IPS DF 19.7 (cell line): ENCODE data around the gene DBN1.

ENCODE experiments used
- DNase-seq: peaks from one replicate; pipeline ENCODE4 v3.0.0-alpha.2; 2013; ENCODE audit warnings: low read depth, low spot score

DBN1 gene

GRCh38 chr5:177443144-177443983 lies 30.1 kb downstream of the DBN1 start:
- DNase-seq, result no peak

- no peak for DNase-seq
Measured at GRCh38 chr5:177442066-177442826, 31.2 kb downstream of the DBN1 start.

GRCh38 chr5:177440990-177441780 lies 32.2 kb downstream of the DBN1 start:
- no peak for DNase-seq

GRCh38 chr5:177440211-177440989 lies 33.0 kb downstream of the DBN1 start:
- DNase-seq, result no peak

- DNase-seq, result no peak
Measured at GRCh38 chr5:177439518-177440053, 33.8 kb downstream of the DBN1 start.

GRCh38 chr5:177438468-177438867 lies 35.0 kb downstream of the DBN1 start:
- DNase-seq, result no peak

- DNase-seq, result no peak
Measured at GRCh38 chr5:177437623-177438022, 35.8 kb downstream of the DBN1 start.

- DNase-seq, result no peak
Measured at GRCh38 chr5:177435847-177436536, 37.4 kb downstream of the DBN1 start.

- no peak for DNase-seq
Measured at GRCh38 chr5:177434942-177435738, 38.3 kb downstream of the DBN1 start.

- no peak for DNase-seq
Measured at GRCh38 chr5:177434437-177434836, 39.0 kb downstream of the DBN1 start.

GRCh38 chr5:177433658-177434217 lies 39.7 kb downstream of the DBN1 start:
- no peak for DNase-seq

- no peak for DNase-seq
Measured at GRCh38 chr5:177432839-177433657, 40.4 kb downstream of the DBN1 start.

GRCh38 chr5:177432143-177432838 lies 41.1 kb downstream of the DBN1 start:
- no peak for DNase-seq

- DNase-seq, result no peak
Measured at GRCh38 chr5:177431317-177432142, 41.9 kb downstream of the DBN1 start.

- no peak for DNase-seq
Measured at GRCh38 chr5:177430972-177431316, 42.5 kb downstream of the DBN1 start.

- no peak for DNase-seq
Measured at GRCh38 chr5:177430140-177430951, 43.1 kb downstream of the DBN1 start.
